ENCODE measurements around the gene ICAM5.

Gene ICAM5

DNA sequence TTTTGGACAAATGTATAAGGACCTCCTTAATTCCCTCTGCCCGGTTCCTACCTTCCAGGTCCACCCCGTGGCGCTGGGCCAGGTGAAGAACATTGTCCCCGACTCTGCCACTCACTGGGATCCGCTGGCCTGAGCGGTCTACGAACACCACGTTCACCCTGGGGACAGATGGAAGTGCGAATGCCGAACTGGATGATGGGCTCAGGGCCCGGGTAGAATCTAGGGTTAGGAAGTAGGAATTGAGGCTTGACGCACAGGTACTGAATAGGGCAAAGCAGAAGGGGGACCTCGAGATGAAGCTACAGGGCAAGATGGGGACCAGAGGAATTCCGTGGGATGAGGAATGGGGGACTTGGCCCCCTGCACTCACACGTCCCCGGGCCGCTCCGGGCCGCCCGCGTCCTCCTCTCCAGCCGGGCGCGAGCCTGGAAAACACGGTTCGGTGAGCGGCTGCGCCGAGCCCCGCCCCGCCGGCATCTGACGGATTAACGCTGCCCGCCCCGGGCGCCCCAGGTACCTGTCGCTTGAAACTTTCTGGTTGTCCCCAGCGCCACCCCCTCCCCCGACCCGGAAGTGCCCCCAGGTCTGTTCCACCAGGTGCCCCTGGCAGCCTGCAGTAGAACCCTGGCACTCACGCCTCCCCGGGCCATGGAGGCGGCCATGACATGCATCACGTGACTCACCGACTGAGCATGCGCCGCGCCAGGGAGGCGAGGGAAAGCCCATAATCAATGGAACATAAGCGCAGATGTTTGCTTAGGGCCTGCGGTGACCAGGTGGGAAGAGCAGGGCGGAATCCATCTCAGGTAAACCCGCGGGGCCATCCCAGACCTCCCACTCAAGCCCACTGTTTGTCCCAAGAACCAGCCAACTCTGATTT, 25.8 kb downstream of the ICAM5 start, which contains the start of gene FDX2:
TSS of gene FDX2 (minus strand) at position 681 of the 880 bp plus-strand sequence. CDS start at position 662, 19 bp downstream.
- Histone ChIP-seq H3K4me3 (ENCODE audit: low read depth, low read length) (peak within 1 kb of the TSS; percentile 83), H3K27me3 (replicated peaks) (no peaks in the 10 kb centered on the region), H3K27ac (no peak within 1 kb of the TSS), H3K36me3 (replicated peaks) (peaks cover 27% of the 10 kb centered on the region)
- in situ Hi-C loops (cut with HindIII; ENCODE audit: low pct_ligation_motif_present, low sequenced_read_pairs), result no loop called here
- TF ChIP-seq, protein P1, sequence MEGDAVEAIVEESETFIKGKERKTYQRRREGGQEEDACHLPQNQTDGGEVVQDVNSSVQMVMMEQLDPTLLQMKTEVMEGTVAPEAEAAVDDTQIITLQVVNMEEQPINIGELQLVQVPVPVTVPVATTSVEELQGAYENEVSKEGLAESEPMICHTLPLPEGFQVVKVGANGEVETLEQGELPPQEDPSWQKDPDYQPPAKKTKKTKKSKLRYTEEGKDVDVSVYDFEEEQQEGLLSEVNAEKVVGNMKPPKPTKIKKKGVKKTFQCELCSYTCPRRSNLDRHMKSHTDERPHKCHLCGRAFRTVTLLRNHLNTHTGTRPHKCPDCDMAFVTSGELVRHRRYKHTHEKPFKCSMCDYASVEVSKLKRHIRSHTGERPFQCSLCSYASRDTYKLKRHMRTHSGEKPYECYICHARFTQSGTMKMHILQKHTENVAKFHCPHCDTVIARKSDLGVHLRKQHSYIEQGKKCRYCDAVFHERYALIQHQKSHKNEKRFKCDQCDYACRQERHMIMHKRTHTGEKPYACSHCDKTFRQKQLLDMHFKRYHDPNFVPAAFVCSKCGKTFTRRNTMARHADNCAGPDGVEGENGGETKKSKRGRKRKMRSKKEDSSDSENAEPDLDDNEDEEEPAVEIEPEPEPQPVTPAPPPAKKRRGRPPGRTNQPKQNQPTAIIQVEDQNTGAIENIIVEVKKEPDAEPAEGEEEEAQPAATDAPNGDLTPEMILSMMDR (IDR thresholded peaks at IDR 0.05; ENCODE audit: low read depth, low read length, missing control alignments), result no peak
- peak; percentile 68 for DNase-seq

GRCh38 chr19:10316229-10317044, 26.7 kb downstream of the ICAM5 start:
- in situ Hi-C loops (cut with HindIII; ENCODE audit: low pct_ligation_motif_present, low sequenced_read_pairs), result no loop called here
- no peak overlapping the region for H3K27ac ChIP-seq

DNA sequence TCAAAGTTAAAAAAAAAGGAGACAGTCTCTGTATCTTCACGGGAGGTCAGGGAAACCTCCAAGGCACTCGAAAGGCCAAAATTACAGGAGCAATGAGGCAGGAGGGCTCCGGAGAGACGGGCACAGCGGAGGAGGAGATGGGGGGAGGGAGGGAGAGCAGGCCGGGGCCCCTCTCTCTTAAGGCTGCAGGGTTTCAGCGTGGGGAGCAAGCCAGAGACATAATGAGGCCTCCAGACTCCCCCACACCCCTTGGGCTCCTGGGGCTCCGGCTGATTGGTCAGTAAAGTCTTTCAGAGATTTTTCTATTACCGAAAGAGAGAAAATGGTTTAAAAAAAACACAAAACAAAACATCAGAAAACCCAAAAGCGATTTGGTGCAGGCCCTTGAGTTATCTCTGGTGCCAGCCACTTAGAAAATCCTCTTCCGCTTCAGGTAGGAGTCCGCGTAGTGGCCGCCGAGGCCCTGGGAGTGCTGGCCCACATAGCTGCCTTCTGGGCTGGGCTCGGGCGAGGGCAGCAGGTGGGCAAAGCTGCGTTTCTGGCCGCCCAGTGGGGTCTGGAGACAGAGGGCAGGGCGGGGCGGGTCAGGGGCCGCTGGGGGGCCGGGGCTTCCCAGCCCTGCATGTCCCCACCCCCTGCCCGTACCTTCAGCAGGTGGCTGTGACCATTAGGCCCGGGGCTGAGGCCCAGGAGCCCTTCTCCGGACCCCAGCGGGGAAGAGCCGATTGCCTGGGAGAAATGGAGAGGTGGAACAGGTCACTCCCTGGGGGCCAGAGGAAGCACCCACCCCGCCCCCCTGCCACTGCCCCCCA, 27.5 kb downstream of the ICAM5 start:
- no peaks in the 10 kb centered on the region for H3K27me3 ChIP-seq (replicated peaks)
- TF ChIP-seq, protein P1 (IDR thresholded peaks at IDR 0.05; ENCODE audit: low read depth, low read length, missing control alignments), result no peak
- no peak overlapping the region for H3K27ac ChIP-seq
- H3K4me3 ChIP-seq (ENCODE audit: low read depth, low read length), result no peak overlapping the region
- no peak for DNase-seq
- in situ Hi-C loops (cut with HindIII; ENCODE audit: low pct_ligation_motif_present, low sequenced_read_pairs), result no loop called here
- peaks cover 42% of the 10 kb centered on the region for H3K36me3 ChIP-seq (replicated peaks)

More at GRCh38 chr19:10316229-10317044, 26.7 kb downstream of the ICAM5 start:
- Histone ChIP-seq H3K27me3 (replicated peaks) (no peaks in the 10 kb centered on the region), H3K4me3 (ENCODE audit: low read depth, low read length) (peak overlapping the region; percentile 83), H3K36me3 (replicated peaks) (peaks cover 35% of the 10 kb centered on the region)
- DNase-seq, result no peak
- TF ChIP-seq, protein P1 (IDR thresholded peaks at IDR 0.05; ENCODE audit: low read depth, low read length, missing control alignments), result no peak

GRCh38 chr19:10317857-10318462, 28.2 kb downstream of the ICAM5 start:
- DNase-seq, result no peak
- TF ChIP-seq, protein P1 (IDR thresholded peaks at IDR 0.05; ENCODE audit: low read depth, low read length, missing control alignments), result no peak
- in situ Hi-C loops (cut with HindIII; ENCODE audit: low pct_ligation_motif_present, low sequenced_read_pairs), result no loop called here
- Histone ChIP-seq H3K36me3 (replicated peaks) (peaks cover 49% of the 10 kb centered on the region), H3K4me3 (ENCODE audit: low read depth, low read length) (no peak overlapping the region), H3K27ac (no peak overlapping the region), H3K27me3 (replicated peaks) (no peaks in the 10 kb centered on the region)

All from brain microvascular endothelial cell (primary cell).